Neural cell (in vitro differentiated cells): ENCODE results near the gene FAM83C. TPM values are rescaled to one million over a fixed set of nuclear protein-coding genes. Genes with fewer than 3 reads are reported as not detected.

ENCODE experiments used
- H2AFZ ChIP-seq: fragments of 200-600, 300-800 bp; sonication (generic), shearing (Covaris generic); 2 replicates; pipeline ENCODE4 v1.6.0; 2014; ENCODE audit warnings: low read depth, mild to moderate bottlenecking, antibody characterized with exemption, low read length, moderate library complexity
- H3F3A ChIP-seq: fragments of 200-600 bp; shearing (Covaris generic); 2 replicates; pipeline ENCODE4 v1.6.1; 2016; ENCODE audit warnings: mild to moderate bottlenecking, moderate library complexity, mixed read lengths, antibody characterized with exemption, low read length; ENCODE audit not compliant: insufficient read depth, poor library complexity, severe bottlenecking
- H3K27ac ChIP-seq: fragments of 200-600, 300-800 bp; sonication (generic), shearing (Covaris generic); 2 replicates; pipeline ENCODE4 v1.5.1; 2014; ENCODE audit warnings: mild to moderate bottlenecking, low read length, moderate library complexity
- H3K27me3 ChIP-seq: fragments of 300-800, 200-600 bp; sonication (generic), shearing (Covaris generic); 2 replicates; pipeline ENCODE4 v1.6.0; 2014; ENCODE audit warnings: mild to moderate bottlenecking, low read depth, low read length, moderate library complexity; ENCODE audit not compliant: insufficient read depth
- H3K36me3 ChIP-seq: fragments of 300-800, 200-600 bp; sonication (generic), shearing (Covaris generic); 2 replicates; pipeline ENCODE4 v1.5.1; 2014; ENCODE audit warnings: mild to moderate bottlenecking, antibody characterized with exemption, low read length, moderate library complexity; ENCODE audit not compliant: insufficient read depth
- H3K4me2 ChIP-seq: fragments of 300-800, 200-600 bp; sonication (generic), shearing (Covaris generic); 2 replicates; pipeline ENCODE4 v1.6.0; 2014; ENCODE audit warnings: mild to moderate bottlenecking, low read length
- H3K4me3 ChIP-seq: fragments of 300-800, 200-600 bp; sonication (generic), shearing (Covaris generic); 2 replicates; pipeline ENCODE4 v1.5.1; 2014; ENCODE audit warnings: mild to moderate bottlenecking, low read length, moderate library complexity
- H3K79me2 ChIP-seq: fragments of 200-600 bp; shearing (Covaris generic); replicated peaks from 2 replicates; pipeline ENCODE4 v1.6.0; 2014; ENCODE audit warnings: mild to moderate bottlenecking, low read length, moderate library complexity; ENCODE audit not compliant: insufficient read depth
- H3K9ac ChIP-seq: fragments of 300-800, 200-600 bp; sonication (generic), shearing (Covaris generic); 2 replicates; pipeline ENCODE4 v1.6.1; 2016; ENCODE audit warnings: mild to moderate bottlenecking, low read length, mixed read lengths
- H3K9me2 ChIP-seq: fragments of 200-600 bp; shearing (Covaris generic); 2 replicates; pipeline ENCODE4 v1.6.1; 2016; ENCODE audit warnings: mild to moderate bottlenecking, low read length, mixed read lengths; ENCODE audit not compliant: insufficient read depth
- H3K9me3 ChIP-seq: fragments of 200-600, 300-800 bp; sonication (generic), shearing (Covaris generic); 2 replicates; pipeline ENCODE4 v1.6.1; 2016; ENCODE audit warnings: mild to moderate bottlenecking, mixed run types, low read length, moderate library complexity, mixed read lengths
- H4K20me1 ChIP-seq: fragments of 200-600 bp; shearing (Covaris generic); 2 replicates; pipeline ENCODE4 v1.6.1; 2016; ENCODE audit warnings: mild to moderate bottlenecking, mixed run types; ENCODE audit not compliant: insufficient read depth
- CTCF ChIP-seq: fragments of 450-650 bp; IDR thresholded peaks from 2 replicates; pipeline ENCODE4 v1.5.1; 2014; ENCODE audit warnings: antibody characterized with exemption, mild to moderate bottlenecking, moderate library complexity; ENCODE audit not compliant: poor library complexity, severe bottlenecking
- EP300 ChIP-seq: fragments of 450-650 bp; conservative IDR thresholded peaks from 2 replicates; pipeline ENCODE4 v1.6.1; 2014; ENCODE audit warnings: antibody characterized with exemption, mild to moderate bottlenecking, moderate library complexity; ENCODE audit not compliant: poor library complexity, severe bottlenecking
- EZH2 ChIP-seq: fragments of 200-600, 300-800 bp; shearing (Covaris generic), sonication (generic); IDR thresholded peaks from 2 replicates; pipeline ENCODE4 v1.6.1; 2014; ENCODE audit warnings: antibody characterized with exemption, low read length, borderline replicate concordance, mild to moderate bottlenecking; ENCODE audit not compliant: insufficient read depth, poor library complexity, severe bottlenecking
- MXI1 ChIP-seq: fragments of 450-650 bp; conservative IDR thresholded peaks from 2 replicates; pipeline ENCODE4 v1.6.1; 2014; ENCODE audit warnings: antibody characterized with exemption, mild to moderate bottlenecking; ENCODE audit not compliant: poor library complexity, severe bottlenecking
- POLR2AphosphoS5 ChIP-seq: IDR thresholded peaks from 2 replicates; pipeline ENCODE4 v1.6.1; 2012
- RAD21 ChIP-seq: fragments of 450-650 bp; conservative IDR thresholded peaks from 2 replicates; pipeline ENCODE4 v1.6.1; 2014; ENCODE audit warnings: antibody characterized with exemption, mild to moderate bottlenecking, moderate library complexity
- REST ChIP-seq: IDR thresholded peaks from 2 replicates; pipeline ENCODE4 v1.6.1; 2012; ENCODE audit warnings: borderline replicate concordance
- SMC3 ChIP-seq: fragments of 450-650 bp; conservative IDR thresholded peaks from 2 replicates; pipeline ENCODE4 v1.6.1; 2014; ENCODE audit warnings: antibody characterized with exemption, mild to moderate bottlenecking, moderate library complexity; ENCODE audit not compliant: poor library complexity
- TAF1 ChIP-seq: IDR thresholded peaks from 2 replicates; pipeline ENCODE4 v1.6.1; 2012; ENCODE audit warnings: low read depth
- polyA plus RNA-seq: library from polyadenylated mRNA; depleted of rRNA; stranded (reverse); fragments of >200 nt; gene quantifications from 2 replicates; pipeline ENCODE4 v1.2.3, GENCODE V29; 2014

FAM83C gene
- polyA plus RNA-seq, 1 donor from 2014 or later: not detected

- Histone ChIP-seq H3K9me3 (no peaks in the 10 kb centered on the region), H3K4me2 (no peak overlapping the region), H3K79me2 (no peaks in the 10 kb centered on the region), H3K9ac (no peak overlapping the region), H3K36me3 (no peaks in the 10 kb centered on the region), H3K4me3 (no peak overlapping the region), H4K20me1 (no peaks in the 10 kb centered on the region), H3K9me2 (no peaks in the 10 kb centered on the region), H2AFZ (no peak overlapping the region), H3F3A (no peaks in the 10 kb centered on the region), H3K27me3 (no peaks in the 10 kb centered on the region), H3K27ac (no peak overlapping the region)
- TF ChIP-seq POLR2AphosphoS5: no peak
Measured at GRCh38 chr20:35319871-35320197, 27.6 kb upstream of the FAM83C start.

- Histone ChIP-seq H3K4me2 (no peak overlapping the region), H3K9me2 (no peaks in the 10 kb centered on the region), H2AFZ (no peak overlapping the region), H3K9ac (no peak overlapping the region), H3F3A (no peaks in the 10 kb centered on the region), H3K36me3 (no peaks in the 10 kb centered on the region), H3K27ac (no peak overlapping the region), H3K4me3 (no peak overlapping the region), H3K9me3 (no peaks in the 10 kb centered on the region), H3K27me3 (no peaks in the 10 kb centered on the region), H4K20me1 (no peaks in the 10 kb centered on the region), H3K79me2 (no peaks in the 10 kb centered on the region)
- no peak for TF ChIP-seq MXI1
- no peak for TF ChIP-seq POLR2AphosphoS5
- no peak for TF ChIP-seq TAF1
- no peak for TF ChIP-seq EZH2
- no peak for TF ChIP-seq RAD21
- TF ChIP-seq EP300: no peak
- no peak for TF ChIP-seq SMC3
- TF ChIP-seq REST: no peak
- no peak for TF ChIP-seq CTCF
Measured at GRCh38 chr20:35319192-35319870, 27.1 kb upstream of the FAM83C start.
